GM19193 (cell line): ENCODE results near the gene DYDC2.

Experiments used
- POLR2A ChIP-seq: IDR thresholded peaks from 4 replicates; pipeline ENCODE4 v1.6.1; 2011; ENCODE audit not compliant: insufficient read depth, insufficient read length; ENCODE audit errors: extremely low read depth

DYDC2 gene, protein sequence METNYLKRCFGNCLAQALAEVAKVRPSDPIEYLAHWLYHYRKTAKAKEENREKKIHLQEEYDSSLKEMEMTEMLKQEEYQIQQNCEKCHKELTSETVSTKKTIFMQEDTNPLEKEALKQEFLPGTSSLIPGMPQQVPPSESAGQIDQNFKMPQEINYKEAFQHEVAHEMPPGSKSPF

DNA sequence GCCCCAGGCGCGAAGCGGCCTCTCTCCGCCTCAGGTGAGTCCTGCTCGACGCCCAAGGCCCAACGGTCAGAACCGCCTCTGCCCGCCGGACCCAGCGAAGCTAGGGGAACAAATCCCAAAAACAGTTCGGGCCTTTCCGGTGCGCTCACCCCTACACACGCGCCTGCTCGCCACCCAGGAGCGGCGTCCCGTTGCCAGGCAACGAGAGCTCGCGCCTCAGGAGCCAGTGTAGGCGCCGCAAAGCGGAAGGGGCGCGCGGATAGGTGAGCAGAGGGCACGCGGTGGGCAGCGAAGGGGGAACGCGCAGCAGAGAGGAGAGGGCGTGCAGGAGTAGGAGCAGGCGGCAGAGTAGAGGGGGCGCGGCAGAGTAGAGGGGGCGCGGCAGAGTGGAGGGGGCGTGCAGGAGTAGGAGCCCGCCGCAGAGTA lies at the start of gene DYDC2, which contains the start of gene DYDC1:
Gene DYDC2, plus strand, starts transcription at position 219 of the 426 bp plus-strand sequence. CDS start 5,663 bp downstream, outside the sequence.
Gene DYDC1, minus strand, starts transcription at position 193 of the 426 bp plus-strand sequence. CDS start 4,154 bp downstream, outside the sequence.
- no peak for TF ChIP-seq POLR2A

DNA sequence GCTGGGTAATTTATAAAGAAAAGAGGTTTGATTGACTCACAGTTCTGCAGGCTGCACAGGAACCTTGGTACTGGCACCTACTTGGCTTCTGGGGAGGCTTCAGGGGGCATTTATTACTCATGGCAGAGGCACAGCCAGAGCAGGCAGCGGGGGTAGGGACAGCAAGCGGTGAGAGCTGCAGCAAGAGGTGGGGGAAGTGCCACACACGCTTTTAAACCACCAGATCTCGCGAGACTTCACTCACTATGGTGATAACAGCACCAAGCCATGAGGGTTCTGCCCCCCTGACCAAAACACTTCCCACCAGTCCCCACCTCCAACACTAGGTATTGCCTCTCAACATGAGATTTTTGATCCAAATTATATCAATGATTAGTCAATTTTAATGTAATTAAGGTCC lies 43.1 kb upstream of the DYDC2 start:
- TF ChIP-seq POLR2A, result no peak

DNA sequence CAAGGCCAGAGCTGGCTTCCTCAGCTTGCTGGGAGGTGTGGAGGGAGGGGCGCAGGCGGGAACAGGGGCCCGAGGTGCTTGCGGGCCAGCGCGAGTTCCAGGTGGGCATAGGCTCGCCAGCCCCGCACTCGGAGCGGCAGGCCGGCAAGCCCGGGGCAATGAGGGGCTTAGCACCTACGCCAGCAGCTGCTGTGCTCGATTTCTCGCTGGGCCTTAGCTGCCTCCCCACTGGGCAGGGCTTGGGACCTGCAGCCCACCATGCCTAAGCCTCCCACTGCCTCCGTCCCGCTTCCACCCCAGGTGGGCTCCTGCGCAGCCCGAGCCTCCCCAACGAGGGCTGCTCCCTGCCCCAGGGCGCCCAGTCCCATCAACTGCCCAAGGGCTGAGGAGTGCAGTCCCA lies 41.2 kb upstream of the DYDC2 start:
- TF ChIP-seq POLR2A, result no peak

- no peak for TF ChIP-seq POLR2A
Measured at GRCh38 chr10:80318742-80319141, 37.8 kb upstream of the DYDC2 start.

- TF ChIP-seq POLR2A, result no peak
Measured at GRCh38 chr10:80319318-80319717, 37.3 kb upstream of the DYDC2 start.

DNA sequence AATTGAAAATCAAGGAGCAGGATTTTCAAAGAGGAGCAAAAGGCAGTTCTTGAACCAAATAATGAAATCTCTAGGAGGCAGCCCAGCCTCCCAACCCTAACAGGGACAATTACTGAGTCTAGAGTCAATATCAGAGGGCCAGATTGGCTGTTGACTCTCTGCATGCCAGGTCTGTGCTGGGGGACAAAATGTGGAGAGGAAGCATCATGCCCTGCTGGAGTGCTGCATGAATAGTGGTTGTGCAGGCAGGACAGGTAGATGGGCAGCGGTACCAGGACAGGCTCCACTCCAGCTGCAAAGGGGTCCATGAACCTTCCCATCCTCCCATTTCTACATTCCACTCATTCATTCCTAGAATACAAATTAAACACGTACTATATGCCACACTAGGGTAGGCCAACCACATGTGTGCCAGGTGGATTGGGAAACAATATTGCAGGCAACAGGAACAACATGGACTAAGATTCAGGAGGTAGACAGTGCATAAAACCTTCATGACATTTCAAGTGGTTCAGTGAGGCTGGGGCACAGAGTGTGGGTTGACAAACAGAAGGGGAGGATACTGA lies 36.8 kb upstream of the DYDC2 start:
- TF ChIP-seq POLR2A, result no peak

GRCh38 chr10:80320377-80320776 lies 36.2 kb upstream of the DYDC2 start:
- TF ChIP-seq POLR2A, result no peak

- TF ChIP-seq POLR2A, result no peak
Measured at GRCh38 chr10:80321183-80321582, 35.4 kb upstream of the DYDC2 start.

- no peak for TF ChIP-seq POLR2A
Measured at GRCh38 chr10:80322158-80322557, 34.4 kb upstream of the DYDC2 start.

DNA sequence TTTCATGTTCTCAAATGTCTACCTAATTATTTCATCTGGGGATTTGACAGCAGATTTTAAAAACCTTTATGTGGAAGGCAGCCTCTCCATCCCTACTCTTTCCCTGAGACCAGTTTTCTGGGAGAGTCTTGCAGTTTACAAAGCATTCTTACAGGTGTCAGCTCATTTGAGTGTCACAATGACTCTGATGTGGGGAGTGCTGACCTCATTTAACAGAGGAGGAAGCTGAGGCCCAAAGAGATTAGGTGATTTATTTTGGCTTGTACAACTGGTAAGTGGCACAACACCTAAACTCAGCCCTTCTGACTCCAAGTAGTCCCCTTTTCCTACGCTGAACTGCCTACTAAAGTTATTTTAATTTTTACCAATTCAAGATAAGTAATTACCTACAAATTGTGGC lies 33.9 kb upstream of the DYDC2 start:
- no peak for TF ChIP-seq POLR2A

GRCh38 chr10:80323311-80323710 lies 33.3 kb upstream of the DYDC2 start:
- no peak for TF ChIP-seq POLR2A

DNA sequence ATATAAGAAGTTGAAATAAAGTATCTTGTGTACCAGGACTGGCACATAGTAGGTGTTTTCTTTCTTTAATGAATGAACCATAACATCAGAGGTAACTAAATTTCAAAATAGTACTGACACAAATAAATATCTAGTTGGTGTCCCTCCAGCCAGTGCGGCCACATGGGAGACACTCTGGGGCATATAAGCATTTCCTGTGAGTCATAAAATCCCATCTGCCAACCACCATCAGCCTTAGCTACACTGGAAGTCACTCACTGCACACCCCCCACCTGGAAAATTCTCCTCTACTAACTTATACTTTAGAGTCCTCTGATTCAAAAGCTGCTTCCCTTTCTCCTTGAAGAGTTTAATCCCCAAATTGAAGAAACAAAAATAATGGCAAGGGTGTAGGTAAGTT lies 32.5 kb upstream of the DYDC2 start:
- TF ChIP-seq POLR2A, result no peak

DNA sequence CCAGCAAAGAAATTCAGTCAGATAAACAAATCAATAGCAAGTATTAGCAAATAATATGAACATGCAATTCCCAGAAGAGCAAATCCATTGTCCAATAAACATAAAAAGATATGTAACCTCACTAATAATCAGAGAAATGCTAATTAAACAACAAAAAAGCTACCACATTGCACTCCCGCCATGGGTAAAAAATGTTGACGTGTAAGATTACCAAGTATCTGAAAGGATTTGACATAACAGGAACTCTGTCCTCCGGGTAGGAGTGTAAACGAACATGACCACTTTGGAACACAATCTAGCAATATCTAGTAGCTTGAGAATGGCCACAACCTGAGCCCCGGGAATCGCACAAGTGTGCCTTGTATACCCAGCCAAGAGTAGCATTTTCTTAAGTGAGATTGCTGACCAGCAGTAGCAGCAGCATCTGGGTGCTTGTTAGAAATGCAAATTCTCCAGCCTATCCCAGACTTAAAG lies 31.7 kb upstream of the DYDC2 start:
- TF ChIP-seq POLR2A, result no peak

DNA sequence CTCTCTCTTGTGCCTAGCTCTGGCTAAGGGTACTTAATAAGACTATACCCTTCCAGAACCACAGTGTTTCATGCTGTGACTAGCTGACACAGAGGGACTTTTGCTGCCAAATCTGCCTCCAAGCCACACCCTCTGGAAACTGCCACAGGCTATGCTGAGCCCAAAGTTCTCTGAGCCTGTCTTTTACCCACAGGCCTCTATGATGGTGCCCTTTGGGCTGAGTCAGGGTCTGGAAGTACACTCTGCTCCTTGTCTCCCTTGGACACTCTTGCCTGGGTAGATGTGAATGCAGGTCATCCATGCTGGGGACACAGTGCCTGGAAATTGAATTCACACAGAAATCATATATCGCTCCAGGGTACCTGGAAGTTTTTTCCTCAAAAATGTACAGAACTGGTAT lies 22.6 kb upstream of the DYDC2 start:
- TF ChIP-seq POLR2A, result no peak

DNA sequence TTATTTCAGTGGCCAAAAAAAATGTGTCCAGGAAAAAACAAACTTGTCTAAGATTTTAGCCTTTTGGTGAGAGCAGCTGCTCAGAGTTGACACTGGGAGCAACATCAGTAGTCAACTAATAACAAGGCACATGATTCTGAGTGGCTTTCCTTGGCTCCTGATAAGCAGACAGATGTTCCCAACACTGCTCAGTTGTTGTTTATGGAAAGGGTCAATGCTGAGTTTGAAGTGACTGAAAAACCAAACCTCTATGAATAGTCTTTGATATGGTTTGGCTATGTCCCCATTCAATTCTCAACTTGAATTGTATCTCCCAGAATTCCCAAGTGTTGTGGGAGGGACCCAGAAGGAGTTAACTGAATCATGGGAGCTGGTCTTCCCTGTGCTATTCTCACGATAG lies 12.3 kb upstream of the DYDC2 start:
- no peak for TF ChIP-seq POLR2A

DNA sequence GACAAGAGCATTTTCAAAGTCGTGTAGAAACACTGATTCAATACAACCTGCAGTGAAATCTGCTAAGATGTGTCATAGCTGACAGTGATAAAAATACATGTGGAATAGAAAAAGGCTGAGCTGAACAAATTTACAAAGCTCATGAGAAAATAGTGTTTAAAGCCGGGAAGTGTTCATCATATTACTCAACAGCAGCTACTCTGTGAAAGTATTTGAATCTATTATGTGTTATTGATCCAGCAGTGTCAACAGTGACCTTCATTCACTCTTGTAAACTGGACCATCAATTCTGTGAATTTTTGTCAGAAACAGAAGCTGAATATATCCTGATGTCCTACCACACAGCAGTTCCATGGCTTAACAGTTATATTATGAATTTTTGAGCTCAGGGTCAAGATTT lies 11.7 kb upstream of the DYDC2 start:
- no peak for TF ChIP-seq POLR2A

- TF ChIP-seq POLR2A, result no peak
Measured at GRCh38 chr10:80350251-80350650, 6.3 kb upstream of the DYDC2 start.

DNA sequence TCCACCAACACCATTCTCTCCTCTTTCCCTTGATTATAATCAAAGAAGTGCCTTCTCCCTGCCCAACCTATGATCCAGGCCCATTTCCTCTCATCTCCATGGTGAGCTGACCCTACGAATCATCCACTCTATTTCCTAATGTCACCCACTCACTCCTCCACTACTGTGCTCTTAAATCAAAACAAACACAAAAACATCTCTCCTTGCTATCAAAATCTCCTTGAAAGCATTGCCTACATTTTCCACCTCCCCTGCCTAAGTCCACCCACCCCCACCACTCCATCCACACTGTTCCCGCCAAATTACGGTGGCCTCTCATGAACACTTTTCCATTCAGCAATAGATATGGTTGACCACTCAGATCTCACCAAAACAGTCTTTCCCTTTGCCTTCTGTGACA lies 5.4 kb upstream of the DYDC2 start:
- TF ChIP-seq POLR2A, result no peak
